Measurements from ENCODE around the gene P2RX7. TPM values are rescaled to one million over a fixed set of nuclear protein-coding genes. Genes with fewer than 3 reads are reported as not detected.
"Not testable (repeated sequence)": the region's sequence is repeated elsewhere in the genome, so short reads cannot be mapped to it uniquely, and the experiment has no call there.

P2RX7 gene
- total RNA-seq, 2 experiments from 2014 or later = 3.6 to 4.7 TPM

- CTCF ChIA-PET = interaction anchor here (1.6 to 1.7 kb wide), 2 partner anchors 12 to 74 kb away, joined by 4 read pairs; no protein-coding TSS in a partner anchor
- Mint-ChIP-seq H3K4me3 (no peak overlapping the region), H3K36me3 (ENCODE audit: low read depth) (peaks cover 18% of the 10 kb centered on the region), H3K27ac (no peak overlapping the region), H3K9me3 (peaks cover 5% of the 10 kb centered on the region), H3K27me3 (no peaks in the 10 kb centered on the region), H3K4me1 (ENCODE audit: low read depth) (peaks cover 2% of the 10 kb centered on the region)
- intact Hi-C loops (cut with micrococcal nuclease) = no loop called here
- ATAC-seq = no peak
- POLR2A ChIA-PET = no interaction called here
- TF ChIP-seq CTCF (IDR thresholded peaks at IDR 0.05) = no peak
- no peak for DNase-seq
Measured at GRCh38 chr12:121156365-121156764, 23.7 kb downstream of the P2RX7 start.

GRCh38 chr12:121158085-121158484, 25.4 kb downstream of the P2RX7 start:
- no peak for TF ChIP-seq CTCF (IDR thresholded peaks at IDR 0.05)
- peaks cover 5% of the 10 kb centered on the region for H3K9me3 Mint-ChIP-seq
- H3K27ac Mint-ChIP-seq = no peak overlapping the region
- CTCF ChIA-PET = interaction anchor here (1.3 kb wide), 1 partner anchor 186 kb away, joined by 3 read pairs; no protein-coding TSS in a partner anchor
- H3K4me3 Mint-ChIP-seq = no peak overlapping the region
- peaks cover 2% of the 10 kb centered on the region for H3K4me1 Mint-ChIP-seq (ENCODE audit: low read depth)
- DNase-seq (no peak), ATAC-seq (no peak)
- H3K36me3 Mint-ChIP-seq (ENCODE audit: low read depth) = peaks cover 18% of the 10 kb centered on the region
- intact Hi-C loops (cut with micrococcal nuclease) = no loop called here
- POLR2A ChIA-PET = no interaction called here
- H3K27me3 Mint-ChIP-seq = no peaks in the 10 kb centered on the region

GRCh38 chr12:121158728-121159351, 26.2 kb downstream of the P2RX7 start:
- peaks cover 19% of the 10 kb centered on the region for H3K36me3 Mint-ChIP-seq (ENCODE audit: low read depth)
- H3K27me3 Mint-ChIP-seq; POLR2A ChIA-PET; H3K4me1 Mint-ChIP-seq (ENCODE audit: low read depth); ATAC-seq; DNase-seq; H3K4me3 Mint-ChIP-seq; H3K9me3 Mint-ChIP-seq; H3K27ac Mint-ChIP-seq; intact Hi-C loops (cut with micrococcal nuclease): not testable (repeated sequence)
- CTCF ChIA-PET = interaction anchor here (1.3 kb wide), 1 partner anchor 187 kb away, joined by 3 read pairs; no protein-coding TSS in a partner anchor

- no peak overlapping the region for H3K4me3 Mint-ChIP-seq
- peaks cover 5% of the 10 kb centered on the region for H3K9me3 Mint-ChIP-seq
- intact Hi-C loops (cut with micrococcal nuclease) = no loop called here
- ATAC-seq (no peak), DNase-seq (no peak)
- TF ChIP-seq CTCF (IDR thresholded peaks at IDR 0.05) = no peak
- CTCF ChIA-PET = interaction anchor here (0.6 kb wide), 1 partner anchor 177 kb away, joined by 3 read pairs; no protein-coding TSS in a partner anchor
- POLR2A ChIA-PET = interaction anchor here (0.6 kb wide), 1 partner anchor 72 kb away, joined by 3 read pairs; no protein-coding TSS in a partner anchor
- peaks cover 19% of the 10 kb centered on the region for H3K36me3 Mint-ChIP-seq (ENCODE audit: low read depth)
- no peak overlapping the region for H3K27ac Mint-ChIP-seq
- no peaks in the 10 kb centered on the region for H3K27me3 Mint-ChIP-seq
- peaks cover 2% of the 10 kb centered on the region for H3K4me1 Mint-ChIP-seq (ENCODE audit: low read depth)
Measured at GRCh38 chr12:121159467-121160307, 27.0 kb downstream of the P2RX7 start.

- ChIA-PET CTCF (no interaction called here), POLR2A (no interaction called here)
- H3K36me3 Mint-ChIP-seq (ENCODE audit: low read depth) = peaks cover 27% of the 10 kb centered on the region
- TF ChIP-seq CTCF (IDR thresholded peaks at IDR 0.05) = no peak
- DNase-seq (no peak), ATAC-seq (no peak)
- H3K4me3 Mint-ChIP-seq = no peak overlapping the region
- no peaks in the 10 kb centered on the region for H3K27me3 Mint-ChIP-seq
- H3K9me3 Mint-ChIP-seq = peaks cover 5% of the 10 kb centered on the region
- intact Hi-C loops (cut with micrococcal nuclease) = no loop called here
- peaks cover 2% of the 10 kb centered on the region for H3K4me1 Mint-ChIP-seq (ENCODE audit: low read depth)
- H3K27ac Mint-ChIP-seq = no peak overlapping the region
Measured at GRCh38 chr12:121162384-121162783, 29.7 kb downstream of the P2RX7 start.
